SK-N-SH (cell line): ENCODE data around the gene CIT. TPM values are rescaled to one million over a fixed set of nuclear protein-coding genes. Genes with fewer than 3 reads are reported as not detected.

Experiments used
- CTCF ChIA-PET: fragments of 300-600, 350-600 bp; formaldehyde crosslinking; extraction: SDS; loops from one replicate; lab custom pipeline; 2021; lab: Yijun Ruan, JAX
- POLR2A ChIA-PET: fragments of 350-600 bp; sonication (Branson Sonifier 250); formaldehyde crosslinking; extraction: SDS; loops from one replicate; lab custom pipeline; 2020; ENCODE audit warnings: antibody characterized with exemption, inconsistent platforms; lab: Yijun Ruan, JAX
- DNase-seq: peaks from one replicate; pipeline ENCODE4 v3.0.0; 2012
- H2AFZ ChIP-seq: fragments of 200-600 bp; sonication (generic); 2 replicates; pipeline ENCODE4 v1.8.1; 2016; ENCODE audit warnings: antibody characterized with exemption, mild to moderate bottlenecking, low read depth
- H3F3A ChIP-seq: fragments of 200-600 bp; sonication (generic); replicated peaks from 2 replicates; pipeline ENCODE3; 2016; ENCODE audit warnings: antibody characterized with exemption, mild to moderate bottlenecking; ENCODE audit not compliant: insufficient read depth
- H3K27ac ChIP-seq, 2 experiments: fragments of 200-500 bp in 1 of 2; fragments of 200-600 bp in 1 of 2; sonication (Bioruptor generic) in 1 of 2; sonication (generic), shearing (Covaris generic) in 1 of 2; 2 replicates each; pipeline versions ENCODE4 v1.5.1 to v1.6.1; 2014 to 2016; ENCODE audit warnings: low read depth in 2 of 2, inconsistent platforms in 1 of 2, low read length in 1 of 2, mild to moderate bottlenecking in 1 of 2, mixed read lengths in 1 of 2
- H3K27me3 ChIP-seq: fragments of 200-600 bp; sonication (generic), shearing (Covaris generic); 2 replicates; pipeline ENCODE4 v1.6.1; 2016; ENCODE audit warnings: mixed run types; ENCODE audit not compliant: insufficient read depth
- H3K36me3 ChIP-seq, 2 experiments: fragments of 200-500 bp in 1 of 2; fragments of 200-600 bp in 1 of 2; sonication (Bioruptor generic) in 1 of 2; sonication (generic) in 1 of 2; replicated peaks in 1 of 2; 2 replicates each; pipeline versions ENCODE3 to v1.5.1; 2014 to 2016; ENCODE audit warnings: low read length in 1 of 2, mild to moderate bottlenecking in 1 of 2; ENCODE audit not compliant: insufficient read depth in 2 of 2, control insufficient read depth in 1 of 2
- H3K4me1 ChIP-seq, 2 experiments: fragments of 200-500 bp in 1 of 2; fragments of 200-600 bp in 1 of 2; sonication (Bioruptor generic) in 1 of 2; sonication (generic), shearing (Covaris generic) in 1 of 2; 2 replicates each; pipeline versions ENCODE4 v1.5.1 to v1.6.1; 2014 to 2016; ENCODE audit warnings: low read depth in 1 of 2, low read length in 1 of 2, mixed run types in 1 of 2; ENCODE audit not compliant: insufficient read depth in 2 of 2, control insufficient read depth in 1 of 2
- H3K4me2 ChIP-seq: fragments of 200-600 bp; sonication (generic), shearing (Covaris generic); 2 replicates; pipeline ENCODE4 v1.6.1; 2017; ENCODE audit warnings: mixed run types
- H3K4me3 ChIP-seq, 2 experiments: fragments of 200-500 bp in 1 of 2; fragments of 200-600 bp in 1 of 2; sonication (Bioruptor generic) in 1 of 2; sonication (generic), shearing (Covaris generic) in 1 of 2; 2 replicates each; pipeline versions ENCODE4 v1.5.1 to v1.8.1; 2014 to 2016; ENCODE audit warnings: low read depth in 2 of 2, inconsistent platforms in 1 of 2, low read length in 1 of 2, mild to moderate bottlenecking in 1 of 2, mixed read lengths in 1 of 2, moderate library complexity in 1 of 2
- H3K79me2 ChIP-seq: fragments of 200-600 bp; sonication (generic); 2 replicates; pipeline ENCODE4 v1.8.1; 2017; ENCODE audit warnings: mild to moderate bottlenecking; ENCODE audit not compliant: insufficient read depth
- H3K9ac ChIP-seq: fragments of 200-600 bp; sonication (generic); 2 replicates; pipeline ENCODE4 v1.6.1; 2017; ENCODE audit warnings: mixed run types
- H3K9me2 ChIP-seq: fragments of 200-600 bp; sonication (generic); 2 replicates; pipeline ENCODE4 v1.6.1; 2017; ENCODE audit warnings: mixed run types
- H3K9me3 ChIP-seq: fragments of 200-600 bp; sonication (generic); 2 replicates; pipeline ENCODE4 v1.6.1; 2017; ENCODE audit warnings: mixed run types, mild to moderate bottlenecking, moderate library complexity
- H4K20me1 ChIP-seq: fragments of 200-600 bp; sonication (generic); 2 replicates; pipeline ENCODE4 v1.6.1; 2017; ENCODE audit warnings: mild to moderate bottlenecking, mixed run types; ENCODE audit not compliant: insufficient read depth
- CHD2 ChIP-seq: fragments of 150-350 bp; IDR thresholded peaks from 2 replicates; pipeline ENCODE4 v1.6.1; 2018; ENCODE audit warnings: low read length; ENCODE audit not compliant: partially characterized antibody
- ELF1 ChIP-seq: IDR thresholded peaks from 2 replicates; pipeline ENCODE4 v1.4.0; 2012
- EZH2phosphoT487 ChIP-seq: fragments of 200-600 bp; sonication (generic); IDR thresholded peaks from 2 replicates; pipeline ENCODE4 v1.6.1; 2017; ENCODE audit warnings: low read depth, mixed run types, mild to moderate bottlenecking, antibody characterized with exemption, moderate library complexity, borderline replicate concordance
- FOSL2 ChIP-seq: IDR thresholded peaks from 2 replicates; pipeline ENCODE4 v1.4.0; 2012; ENCODE audit warnings: low read depth, mild to moderate bottlenecking, moderate library complexity, borderline replicate concordance
- FOXM1 ChIP-seq: IDR thresholded peaks from 2 replicates; pipeline ENCODE4 v1.4.0; 2012; ENCODE audit warnings: low read depth, mild to moderate bottlenecking
- GABPA ChIP-seq: IDR thresholded peaks from 2 replicates; pipeline ENCODE4 v1.4.0; 2012; ENCODE audit warnings: low read depth, mild to moderate bottlenecking
- GATA2 ChIP-seq: sonication (generic); formaldehyde crosslinking; IDR thresholded peaks from 2 replicates; pipeline ENCODE4 v1.5.0; 2020; ENCODE audit warnings: mild to moderate bottlenecking, missing genetic modification reagents
- MEF2A ChIP-seq: IDR thresholded peaks from 2 replicates; pipeline ENCODE4 v1.4.0; 2012; ENCODE audit warnings: low read depth, borderline replicate concordance
- POLR2AphosphoS5 ChIP-seq: IDR thresholded peaks from 2 replicates; pipeline ENCODE4 v1.6.1; 2012; ENCODE audit warnings: low read depth, low read length
- RCOR1 ChIP-seq: fragments of 150-350 bp; IDR thresholded peaks from 2 replicates; pipeline ENCODE4 v1.6.1; 2017; ENCODE audit warnings: antibody characterized with exemption, low read length
- SIN3A ChIP-seq: IDR thresholded peaks from 2 replicates; pipeline ENCODE4 v1.6.1; 2012; ENCODE audit warnings: low read depth, mild to moderate bottlenecking, low read length, moderate library complexity, borderline replicate concordance
- SMC3 ChIP-seq: IDR thresholded peaks from 2 replicates; pipeline ENCODE4 v1.6.1; 2012; ENCODE audit warnings: low read depth, low read length, improper control_type of control experiment
- TAF1 ChIP-seq: IDR thresholded peaks from 2 replicates; pipeline ENCODE4 v1.6.1; 2012; ENCODE audit warnings: low read depth, mild to moderate bottlenecking, low read length, moderate library complexity, borderline replicate concordance
- YY1 ChIP-seq: IDR thresholded peaks from 2 replicates; pipeline ENCODE4 v1.4.0; 2012; ENCODE audit warnings: low read depth, mild to moderate bottlenecking
- WGBS: methylation state at CpG from one replicate; pipeline ENCODE4 v1.1.6; 2017; ENCODE audit warnings: low lambda C conversion rate; 5-methylcytosine and 5-hydroxymethylcytosine counted together
- polyA plus RNA-seq, 3 experiments: library from polyadenylated mRNA; depleted of rRNA; stranded (reverse); fragments of >200 nt; gene quantifications; 2 replicates each; pipeline ENCODE4 v1.2.3, GENCODE V29; 2012
- TF ChIP-seq, protein P1 (sequence below): fragments of 200-600 bp; sonication (generic); IDR thresholded peaks from 2 replicates; pipeline ENCODE4 v1.6.1; 2017; ENCODE audit warnings: antibody characterized with exemption, mild to moderate bottlenecking, moderate library complexity
- TF ChIP-seq, protein P2 (sequence below): IDR thresholded peaks from 2 replicates; pipeline ENCODE4 v1.4.0; 2012; ENCODE audit warnings: low read depth, borderline replicate concordance

Gene CIT
- polyA plus RNA-seq, 1 of the 3 experiments (the other 2 are of a cell fraction): 7.7 TPM

DNA sequence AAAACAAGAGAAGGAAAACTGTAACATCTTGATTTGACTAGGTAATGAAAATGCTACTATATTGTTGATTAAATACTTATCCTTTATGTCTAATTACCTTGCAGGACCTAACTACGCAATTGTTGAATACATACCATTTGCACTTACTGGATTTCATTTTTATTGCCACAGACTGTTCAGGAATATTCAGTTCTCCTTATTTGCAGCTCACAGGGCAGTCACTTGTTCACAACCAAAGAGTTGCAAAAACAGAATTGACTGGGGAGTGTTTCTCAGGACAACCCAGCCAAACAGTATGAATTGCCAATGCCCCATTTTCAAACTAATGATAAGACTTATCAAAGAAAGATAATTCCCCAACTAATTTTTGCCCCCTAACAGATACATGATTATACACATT, 49.4 kb downstream of the CIT start (continued):
- no peak for TF ChIP-seq FOSL2

DNA sequence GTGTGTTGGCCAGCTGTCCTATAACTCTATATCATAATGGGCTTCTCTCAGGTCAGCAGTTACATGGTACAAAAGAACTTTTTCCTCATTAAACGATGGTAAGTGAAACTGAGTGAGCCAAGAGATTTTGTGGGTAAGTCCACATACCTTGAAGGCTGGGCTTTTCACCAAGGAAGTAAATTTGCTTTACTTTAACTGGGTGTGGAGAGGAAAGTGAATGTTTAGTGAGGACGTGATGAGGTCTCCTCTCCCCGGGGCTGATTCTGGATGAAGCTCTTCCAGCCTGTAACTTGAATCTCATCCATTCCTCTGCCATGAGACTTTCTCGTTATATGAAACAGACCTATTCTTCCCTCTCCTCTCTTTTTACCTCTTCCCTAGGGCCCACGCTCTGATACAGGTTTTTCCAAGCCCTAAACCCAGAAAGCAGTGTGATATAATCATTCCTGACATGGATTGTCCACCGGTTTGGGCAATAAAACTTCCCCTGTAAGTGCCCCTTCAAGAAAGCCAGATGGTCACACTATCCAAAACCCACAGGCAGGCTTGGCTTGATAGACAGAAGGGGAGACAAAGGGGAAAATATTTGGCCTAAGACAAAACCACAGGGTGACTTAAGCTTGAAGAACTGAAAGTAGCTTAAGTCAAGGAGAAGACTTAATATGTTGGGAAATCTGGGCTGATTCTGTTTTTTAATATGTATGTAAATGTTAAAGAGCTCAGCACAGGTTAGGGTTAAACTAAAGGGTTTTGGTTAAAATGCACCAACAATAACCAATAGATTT, 50.3 kb downstream of the CIT start:
- H3F3A ChIP-seq: no peaks in the 10 kb centered on the region
- H3K4me1 ChIP-seq: no peaks in the 10 kb centered on the region
- H3K9me2 ChIP-seq: no peaks in the 10 kb centered on the region
- no peaks in the 10 kb centered on the region for H3K27me3 ChIP-seq
- no peaks in the 10 kb centered on the region for H3K9me3 ChIP-seq
- H4K20me1 ChIP-seq: no peaks in the 10 kb centered on the region
- H3K36me3 ChIP-seq: peaks cover 16 to 35% of the 10 kb centered on the region in 2 experiments
- POLR2A ChIA-PET: no interaction called here
- CTCF ChIA-PET: interaction anchor here (1.3 to 4.3 kb wide), 2 partner anchors 12 to 46 kb away, joined by 3 to 15 read pairs; no protein-coding TSS in a partner anchor
- H3K9ac ChIP-seq: no peak overlapping the region
- no peak overlapping the region for H3K4me2 ChIP-seq
- H2AFZ ChIP-seq: no peak overlapping the region
- TF ChIP-seq GABPA (no peak), CHD2 (no peak), POLR2AphosphoS5 (no peak), MEF2A (no peak), TAF1 (no peak), SIN3A (no peak), GATA2 (no peak), SMC3 (no peak), EZH2phosphoT487 (no peak), ELF1 (no peak), YY1 (no peak), RCOR1 (no peak), FOXM1 (no peak)
- TF ChIP-seq, protein P1, sequence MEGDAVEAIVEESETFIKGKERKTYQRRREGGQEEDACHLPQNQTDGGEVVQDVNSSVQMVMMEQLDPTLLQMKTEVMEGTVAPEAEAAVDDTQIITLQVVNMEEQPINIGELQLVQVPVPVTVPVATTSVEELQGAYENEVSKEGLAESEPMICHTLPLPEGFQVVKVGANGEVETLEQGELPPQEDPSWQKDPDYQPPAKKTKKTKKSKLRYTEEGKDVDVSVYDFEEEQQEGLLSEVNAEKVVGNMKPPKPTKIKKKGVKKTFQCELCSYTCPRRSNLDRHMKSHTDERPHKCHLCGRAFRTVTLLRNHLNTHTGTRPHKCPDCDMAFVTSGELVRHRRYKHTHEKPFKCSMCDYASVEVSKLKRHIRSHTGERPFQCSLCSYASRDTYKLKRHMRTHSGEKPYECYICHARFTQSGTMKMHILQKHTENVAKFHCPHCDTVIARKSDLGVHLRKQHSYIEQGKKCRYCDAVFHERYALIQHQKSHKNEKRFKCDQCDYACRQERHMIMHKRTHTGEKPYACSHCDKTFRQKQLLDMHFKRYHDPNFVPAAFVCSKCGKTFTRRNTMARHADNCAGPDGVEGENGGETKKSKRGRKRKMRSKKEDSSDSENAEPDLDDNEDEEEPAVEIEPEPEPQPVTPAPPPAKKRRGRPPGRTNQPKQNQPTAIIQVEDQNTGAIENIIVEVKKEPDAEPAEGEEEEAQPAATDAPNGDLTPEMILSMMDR: no peak
- TF ChIP-seq, protein P2, sequence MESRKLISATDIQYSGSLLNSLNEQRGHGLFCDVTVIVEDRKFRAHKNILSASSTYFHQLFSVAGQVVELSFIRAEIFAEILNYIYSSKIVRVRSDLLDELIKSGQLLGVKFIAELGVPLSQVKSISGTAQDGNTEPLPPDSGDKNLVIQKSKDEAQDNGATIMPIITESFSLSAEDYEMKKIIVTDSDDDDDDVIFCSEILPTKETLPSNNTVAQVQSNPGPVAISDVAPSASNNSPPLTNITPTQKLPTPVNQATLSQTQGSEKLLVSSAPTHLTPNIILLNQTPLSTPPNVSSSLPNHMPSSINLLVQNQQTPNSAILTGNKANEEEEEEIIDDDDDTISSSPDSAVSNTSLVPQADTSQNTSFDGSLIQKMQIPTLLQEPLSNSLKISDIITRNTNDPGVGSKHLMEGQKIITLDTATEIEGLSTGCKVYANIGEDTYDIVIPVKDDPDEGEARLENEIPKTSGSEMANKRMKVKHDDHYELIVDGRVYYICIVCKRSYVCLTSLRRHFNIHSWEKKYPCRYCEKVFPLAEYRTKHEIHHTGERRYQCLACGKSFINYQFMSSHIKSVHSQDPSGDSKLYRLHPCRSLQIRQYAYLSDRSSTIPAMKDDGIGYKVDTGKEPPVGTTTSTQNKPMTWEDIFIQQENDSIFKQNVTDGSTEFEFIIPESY: no peak
- no peak for DNase-seq
- WGBS: 94% methylated on average over 6 of the region's 6 CpGs
- H3K4me3 ChIP-seq: no peak overlapping the region
- H3K27ac ChIP-seq: no peak overlapping the region
- no peaks in the 10 kb centered on the region for H3K79me2 ChIP-seq
